K562 (cell line): ENCODE data around the gene TOM1L2. TPM values are rescaled to one million over a fixed set of nuclear protein-coding genes. Genes with fewer than 3 reads are reported as not detected.
A peak's percentile ranks its signal among the peaks of the same experiment; 100 is the strongest.

Experiments
- CTCF ChIP-seq, 3 experiments: IDR thresholded peaks in 2 of 3; conservative IDR thresholded peaks in 1 of 3; 2 replicates each; pipeline ENCODE4 v1.5.1; 2011 to 2012; ENCODE audit warnings: low read length in 3 of 3, mild to moderate bottlenecking in 3 of 3, control low read depth in 2 of 3, improper control_type of control experiment in 1 of 3, inconsistent platforms in 1 of 3, low read depth in 1 of 3, mixed read lengths in 1 of 3, moderate library complexity in 1 of 3; ENCODE audit not compliant: insufficient read depth in 2 of 3
- TBL1XR1 ChIP-seq, 2 experiments: IDR thresholded peaks; 2 replicates each; pipeline ENCODE4 v1.6.1; 2012; ENCODE audit warnings: improper control_type of control experiment in 2 of 2, low read length in 2 of 2, mild to moderate bottlenecking in 1 of 2
- ZNF184 ChIP-seq: sonication (generic); formaldehyde crosslinking; IDR thresholded peaks from 2 replicates; pipeline ENCODE4 v1.5.0; 2020; ENCODE audit warnings: missing genetic modification reagents
- polyA plus RNA-seq, 8 experiments: library from polyadenylated mRNA; depleted of rRNA in 4 of 8; stranded (reverse) in 5 of 8; unstranded in 3 of 8; fragments of >200 nt; fragmentation: Nextera tagmentation in 2 of 8; fragmentation: Illumina TruSeq in 1 of 8; extraction: Ambion mirVana in 2 of 8; extraction: Trizol in 1 of 8; gene quantifications; 2 replicates each; pipeline versions ENCODE4 v1.2.1 to v1.2.3, GENCODE V29; 2011 to 2014; ENCODE audit warnings: inconsistent platforms in 1 of 8, missing spikeins in 1 of 8
- total RNA-seq, 7 experiments: library from RNA; depleted of rRNA in 6 of 7; stranded (reverse); fragments of >200 nt in 6 of 7; fragmentation: Illumina TruSeq in 2 of 7; extraction: Trizol in 2 of 7; gene quantifications; 2 replicates each; pipeline versions ENCODE4 v1.2.1 to v1.2.3, GENCODE V29; 2011 to 2021; ENCODE audit warnings: low replicate concordance in 1 of 7
- TF ChIP-seq, protein P1 (sequence below), 2 experiments: fragments of 450-650 bp; formaldehyde crosslinking in 1 of 2; IDR thresholded peaks; 2 replicates each; pipeline versions ENCODE4 v1.4.0 to v1.6.1; 2014 to 2020; ENCODE audit warnings: mild to moderate bottlenecking in 2 of 2, borderline replicate concordance in 1 of 2, low read depth in 1 of 2

The TOM1L2 gene
- total and polyA plus RNA-seq, 9 of the 15 experiments (the other 6 are each of a cell fraction or from before 2014, with no cell fraction given), result 0.07 to 6.0 (median 2.5) TPM

- TF ChIP-seq, protein P1, sequence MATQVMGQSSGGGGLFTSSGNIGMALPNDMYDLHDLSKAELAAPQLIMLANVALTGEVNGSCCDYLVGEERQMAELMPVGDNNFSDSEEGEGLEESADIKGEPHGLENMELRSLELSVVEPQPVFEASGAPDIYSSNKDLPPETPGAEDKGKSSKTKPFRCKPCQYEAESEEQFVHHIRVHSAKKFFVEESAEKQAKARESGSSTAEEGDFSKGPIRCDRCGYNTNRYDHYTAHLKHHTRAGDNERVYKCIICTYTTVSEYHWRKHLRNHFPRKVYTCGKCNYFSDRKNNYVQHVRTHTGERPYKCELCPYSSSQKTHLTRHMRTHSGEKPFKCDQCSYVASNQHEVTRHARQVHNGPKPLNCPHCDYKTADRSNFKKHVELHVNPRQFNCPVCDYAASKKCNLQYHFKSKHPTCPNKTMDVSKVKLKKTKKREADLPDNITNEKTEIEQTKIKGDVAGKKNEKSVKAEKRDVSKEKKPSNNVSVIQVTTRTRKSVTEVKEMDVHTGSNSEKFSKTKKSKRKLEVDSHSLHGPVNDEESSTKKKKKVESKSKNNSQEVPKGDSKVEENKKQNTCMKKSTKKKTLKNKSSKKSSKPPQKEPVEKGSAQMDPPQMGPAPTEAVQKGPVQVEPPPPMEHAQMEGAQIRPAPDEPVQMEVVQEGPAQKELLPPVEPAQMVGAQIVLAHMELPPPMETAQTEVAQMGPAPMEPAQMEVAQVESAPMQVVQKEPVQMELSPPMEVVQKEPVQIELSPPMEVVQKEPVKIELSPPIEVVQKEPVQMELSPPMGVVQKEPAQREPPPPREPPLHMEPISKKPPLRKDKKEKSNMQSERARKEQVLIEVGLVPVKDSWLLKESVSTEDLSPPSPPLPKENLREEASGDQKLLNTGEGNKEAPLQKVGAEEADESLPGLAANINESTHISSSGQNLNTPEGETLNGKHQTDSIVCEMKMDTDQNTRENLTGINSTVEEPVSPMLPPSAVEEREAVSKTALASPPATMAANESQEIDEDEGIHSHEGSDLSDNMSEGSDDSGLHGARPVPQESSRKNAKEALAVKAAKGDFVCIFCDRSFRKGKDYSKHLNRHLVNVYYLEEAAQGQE (IDR thresholded peaks at IDR 0.05; ENCODE audit: borderline replicate concordance), result peak; percentile 36; the same call in 1 of the 2 replicates
- TF ChIP-seq, protein P1 (CRISPR knock-in tag; IDR thresholded peaks at IDR 0.05; ENCODE audit: low read depth), result no peak
- TF ChIP-seq TBL1XR1 (IDR thresholded peaks at IDR 0.05; ENCODE audit: low read length in 2 of 2) (no peak), CTCF (IDR thresholded peaks at IDR 0.05 in 2 of 3, conservative IDR thresholded peaks at IDR 0.05 in 1 of 3; ENCODE audit: insufficient read depth in 2 of 3, low read depth in 1 of 3, low read length in 3 of 3) (peak; percentile 26 to 45 (median 45); a peak in 4 of 6 replicates), ZNF184 (CRISPR knock-in tag) (no peak)
These were observed 13.4 kb upstream of the TOM1L2 start (continued) for GRCh38 chr17:17985555-17985954.
